Spleen (tissue), 7 donors: ENCODE data around the gene KLB.

Experiments
- CTCF ChIP-seq, 11 experiments: fragments of 200-600 bp in 7 of 11; fragments of 450-650 bp in 4 of 11; sonication (generic) in 4 of 11; IDR thresholded peaks in 8 of 11; conservative IDR thresholded peaks in 3 of 11; 1 replicate in 7 of 11; 2 replicates in 4 of 11; pipeline versions ENCODE4 v1.4.0 to v1.8.0; 2016 to 2021; ENCODE audit warnings: antibody characterized with exemption in 11 of 11, inconsistent platforms in 4 of 11, mild to moderate bottlenecking in 1 of 11
- POLR2AphosphoS5 ChIP-seq, 3 donors: sonication (generic); formaldehyde crosslinking; IDR thresholded peaks; one replicate each; pipeline ENCODE4 v1.5.1; 2017; ENCODE audit warnings: antibody characterized with exemption in 3 of 3
- donor health status: DM: no; HTN: no; CAD: no; lungs with moderate emphysema.
- donor health status: DM: no; HTN: no; CAD: no.
- donor health status: DM: no; HTN: no; CAD: no.

- peak in 1 of 11 experiments; percentile 12 for TF ChIP-seq CTCF (IDR thresholded peaks at IDR 0.05 in 8 of 11, conservative IDR thresholded peaks at IDR 0.05 in 3 of 11)
- TF ChIP-seq POLR2AphosphoS5 (IDR thresholded peaks at IDR 0.05) = no peak
These were observed 3.7 kb downstream of the KLB start for GRCh38 chr4:39410415-39410814.
